ENCODE data around the gene UBAC1.
A peak's percentile ranks its signal among the peaks of the same experiment; 100 is the strongest.
"Not testable (repeated sequence)": the region's sequence is repeated elsewhere in the genome, so short reads cannot be mapped to it uniquely, and the experiment has no call there.

Gene UBAC1

GRCh38 chr9:135963338-135963737 lies 2.2 kb upstream of the UBAC1 start:
- no peak for DNase-seq (ENCODE audit: low spot score)
- Mint-ChIP-seq H3K27ac (no peak overlapping the region), H3K27me3 (ENCODE audit: low read depth) (no peaks in the 10 kb centered on the region), H3K4me3 (no peak overlapping the region), H3K9me3 (no peaks in the 10 kb centered on the region), H3K36me3 (ENCODE audit: low read depth) (no peaks in the 10 kb centered on the region), H3K4me1 (ENCODE audit: low read depth) (peaks cover 31% of the 10 kb centered on the region)

- peaks cover 30% of the 10 kb centered on the region for H3K4me1 Mint-ChIP-seq (ENCODE audit: low read depth)
- no peaks in the 10 kb centered on the region for H3K27me3 Mint-ChIP-seq (ENCODE audit: low read depth)
- DNase-seq (ENCODE audit: low spot score) = no peak
- peak overlapping the region; percentile 54 for H3K4me3 Mint-ChIP-seq
- no peak overlapping the region for H3K27ac Mint-ChIP-seq
- H3K36me3 Mint-ChIP-seq (ENCODE audit: low read depth) = no peaks in the 10 kb centered on the region
- H3K9me3 Mint-ChIP-seq = no peaks in the 10 kb centered on the region
Observed at GRCh38 chr9:135962696-135963307, 1.6 kb upstream of the UBAC1 start.

- H3K9me3 Mint-ChIP-seq = no peaks in the 10 kb centered on the region
- H3K27ac Mint-ChIP-seq = no peak overlapping the region
- H3K36me3 Mint-ChIP-seq (ENCODE audit: low read depth) = no peaks in the 10 kb centered on the region
- H3K4me1 Mint-ChIP-seq (ENCODE audit: low read depth) = peaks cover 25% of the 10 kb centered on the region
- H3K27me3 Mint-ChIP-seq (ENCODE audit: low read depth) = no peaks in the 10 kb centered on the region
- H3K4me3 Mint-ChIP-seq = peak overlapping the region; percentile 54
- no peak for DNase-seq (ENCODE audit: low spot score)
Observed at GRCh38 chr9:135961811-135962695, 880 bp upstream of the UBAC1 start.

GRCh38 chr9:135960411-135961276 lies 529 bp downstream of the UBAC1 start:
- DNase-seq (ENCODE audit: low spot score) = no peak
- peaks cover 25% of the 10 kb centered on the region for H3K4me1 Mint-ChIP-seq (ENCODE audit: low read depth)
- no peaks in the 10 kb centered on the region for H3K27me3 Mint-ChIP-seq (ENCODE audit: low read depth)
- H3K4me3 Mint-ChIP-seq = peak overlapping the region; percentile 87
- H3K36me3 Mint-ChIP-seq (ENCODE audit: low read depth) = no peaks in the 10 kb centered on the region
- peak overlapping the region; percentile 51 for H3K27ac Mint-ChIP-seq
- no peaks in the 10 kb centered on the region for H3K9me3 Mint-ChIP-seq

GRCh38 chr9:135959814-135960213 lies 1.4 kb downstream of the UBAC1 start:
- Mint-ChIP-seq H3K27ac (peak overlapping the region; percentile 51), H3K4me3 (peak overlapping the region; percentile 87), H3K4me1 (ENCODE audit: low read depth) (peaks cover 25% of the 10 kb centered on the region), H3K27me3 (ENCODE audit: low read depth) (no peaks in the 10 kb centered on the region), H3K36me3 (ENCODE audit: low read depth) (peaks cover 1% of the 10 kb centered on the region), H3K9me3 (no peaks in the 10 kb centered on the region)
- DNase-seq (ENCODE audit: low spot score) = no peak

- H3K27ac Mint-ChIP-seq = no peak overlapping the region
- no peak overlapping the region for H3K4me3 Mint-ChIP-seq
- H3K27me3 Mint-ChIP-seq (ENCODE audit: low read depth) = no peaks in the 10 kb centered on the region
- H3K9me3 Mint-ChIP-seq = no peaks in the 10 kb centered on the region
- DNase-seq (ENCODE audit: low spot score) = no peak
- peaks cover 25% of the 10 kb centered on the region for H3K4me1 Mint-ChIP-seq (ENCODE audit: low read depth)
- H3K36me3 Mint-ChIP-seq (ENCODE audit: low read depth) = peaks cover 4% of the 10 kb centered on the region
Observed at GRCh38 chr9:135958485-135958884, 2.7 kb downstream of the UBAC1 start.

GRCh38 chr9:135957431-135957830 lies 3.7 kb downstream of the UBAC1 start:
- Mint-ChIP-seq H3K27me3 (ENCODE audit: low read depth) (no peaks in the 10 kb centered on the region), H3K4me3 (no peak overlapping the region), H3K4me1 (ENCODE audit: low read depth) (peaks cover 22% of the 10 kb centered on the region), H3K9me3 (no peaks in the 10 kb centered on the region), H3K36me3 (ENCODE audit: low read depth) (peaks cover 9% of the 10 kb centered on the region), H3K27ac (no peak overlapping the region)
- no peak for DNase-seq (ENCODE audit: low spot score)

GRCh38 chr9:135956802-135957174 lies 4.4 kb downstream of the UBAC1 start:
- Mint-ChIP-seq H3K9me3 (no peaks in the 10 kb centered on the region), H3K36me3 (ENCODE audit: low read depth) (peaks cover 12% of the 10 kb centered on the region), H3K4me3 (no peak overlapping the region), H3K27me3 (ENCODE audit: low read depth) (no peaks in the 10 kb centered on the region), H3K27ac (no peak overlapping the region), H3K4me1 (ENCODE audit: low read depth) (peaks cover 17% of the 10 kb centered on the region)
- no peak for DNase-seq (ENCODE audit: low spot score)

- Mint-ChIP-seq H3K4me3 (no peak overlapping the region), H3K4me1 (ENCODE audit: low read depth) (peaks cover 12% of the 10 kb centered on the region), H3K9me3 (no peaks in the 10 kb centered on the region), H3K36me3 (ENCODE audit: low read depth) (peaks cover 12% of the 10 kb centered on the region), H3K27me3 (ENCODE audit: low read depth) (no peaks in the 10 kb centered on the region), H3K27ac (no peak overlapping the region)
- no peak for DNase-seq (ENCODE audit: low spot score)
Observed at GRCh38 chr9:135955934-135956801, 5.0 kb downstream of the UBAC1 start.

GRCh38 chr9:135952664-135953206 lies 8.4 kb downstream of the UBAC1 start:
- no peak for DNase-seq (ENCODE audit: low spot score)
- Mint-ChIP-seq H3K27me3 (ENCODE audit: low read depth) (no peaks in the 10 kb centered on the region), H3K4me3 (no peak overlapping the region), H3K36me3 (ENCODE audit: low read depth) (peaks cover 24% of the 10 kb centered on the region), H3K9me3 (no peaks in the 10 kb centered on the region), H3K27ac (no peak overlapping the region), H3K4me1 (ENCODE audit: low read depth) (peaks cover 3% of the 10 kb centered on the region)

- no peak overlapping the region for H3K27ac Mint-ChIP-seq
- H3K4me3 Mint-ChIP-seq = no peak overlapping the region
- DNase-seq (ENCODE audit: low spot score) = no peak
Observed at GRCh38 chr9:135951889-135952663, 9.1 kb downstream of the UBAC1 start.

GRCh38 chr9:135951310-135951709 lies 9.9 kb downstream of the UBAC1 start:
- H3K36me3 Mint-ChIP-seq (ENCODE audit: low read depth) = peaks cover 24% of the 10 kb centered on the region
- not testable (repeated sequence) for H3K27ac Mint-ChIP-seq; H3K9me3 Mint-ChIP-seq; DNase-seq (ENCODE audit: low spot score); H3K4me3 Mint-ChIP-seq; H3K27me3 Mint-ChIP-seq (ENCODE audit: low read depth); H3K4me1 Mint-ChIP-seq (ENCODE audit: low read depth)

More at GRCh38 chr9:135951889-135952663, 9.1 kb downstream of the UBAC1 start:
- H3K9me3 Mint-ChIP-seq = no peaks in the 10 kb centered on the region
- no peaks in the 10 kb centered on the region for H3K27me3 Mint-ChIP-seq (ENCODE audit: low read depth)
- H3K4me1 Mint-ChIP-seq (ENCODE audit: low read depth) = peaks cover 3% of the 10 kb centered on the region
- H3K36me3 Mint-ChIP-seq (ENCODE audit: low read depth) = peaks cover 24% of the 10 kb centered on the region
